NOMO-1 treated with DMSO at 0.1 percent for 48 hours (cell line): ENCODE data around the gene FOXI1.

Experiments used
- DNase-seq: peaks from one replicate; lab custom pipeline; 2025; ENCODE audit not compliant: unreplicated experiment; lab: John Stamatoyannopoulos, UW

FOXI1 gene

GRCh38 chr5:170148430-170149205, 42.9 kb downstream of the FOXI1 start:
- no peak for DNase-seq

DNA sequence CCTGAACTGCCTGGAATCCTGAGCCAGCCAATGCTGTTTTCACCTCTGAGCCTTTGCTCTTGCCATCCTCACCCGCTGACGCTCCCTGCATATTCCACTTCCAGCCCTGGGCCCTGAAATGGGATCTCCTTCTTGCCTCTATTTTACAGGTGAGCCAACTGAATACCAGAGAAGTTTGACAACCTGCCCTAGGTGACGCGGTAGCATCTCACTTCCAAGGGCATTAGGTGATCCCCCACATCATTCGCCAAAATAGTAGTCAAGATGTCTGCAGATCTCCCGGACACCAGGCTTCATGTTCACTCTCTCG, 43.5 kb downstream of the FOXI1 start:
- no peak for DNase-seq

GRCh38 chr5:170150713-170151096, 45.0 kb downstream of the FOXI1 start:
- DNase-seq, result no peak

GRCh38 chr5:170151097-170151831, 45.6 kb downstream of the FOXI1 start:
- no peak for DNase-seq

- DNase-seq, result no peak
Observed at GRCh38 chr5:170152767-170153166, 47.1 kb downstream of the FOXI1 start.

GRCh38 chr5:170154297-170154696, 48.6 kb downstream of the FOXI1 start:
- DNase-seq, result no peak

GRCh38 chr5:170154744-170155143, 49.0 kb downstream of the FOXI1 start:
- DNase-seq, result no peak

- DNase-seq, result no peak
Observed at GRCh38 chr5:170155771-170156170, 50.1 kb downstream of the FOXI1 start.

- DNase-seq, result no peak
Observed at GRCh38 chr5:170159101-170159698, 53.5 kb downstream of the FOXI1 start.
